H9 (cell line): ENCODE results near the gene SPEN. TPM values are rescaled to one million over a fixed set of nuclear protein-coding genes. Genes with fewer than 3 reads are reported as not detected.

ENCODE experiments used
- DNase-seq: peaks from one replicate; pipeline ENCODE4 v3.0.0-alpha.2; 2017
- H2AFZ ChIP-seq: one replicate; pipeline ENCODE4 v1.6.1; 2013; ENCODE audit warnings: mild to moderate bottlenecking, low read length, control low read depth, moderate library complexity
- H2AK5ac ChIP-seq: 2 replicates; pipeline ENCODE4 v1.6.1; 2013; ENCODE audit warnings: low read length, control low read depth, mixed read lengths; ENCODE audit not compliant: insufficient read length
- H2BK120ac ChIP-seq: one replicate; pipeline ENCODE4 v1.6.1; 2013; ENCODE audit warnings: low read depth, mild to moderate bottlenecking, low read length, control low read depth, inconsistent platforms; ENCODE audit not compliant: poor library complexity, severe bottlenecking
- H2BK12ac ChIP-seq: 2 replicates; pipeline ENCODE4 v1.6.1; 2013; ENCODE audit warnings: low read length, control low read depth, mixed read lengths, low read depth; ENCODE audit not compliant: insufficient read length
- H2BK15ac ChIP-seq: 2 replicates; pipeline ENCODE4 v1.6.1; 2013; ENCODE audit warnings: low read depth, low read length, control low read depth
- H2BK20ac ChIP-seq: one replicate; pipeline ENCODE4 v1.6.1; 2013; ENCODE audit warnings: low read depth, mild to moderate bottlenecking, low read length, control low read depth, inconsistent platforms; ENCODE audit not compliant: poor library complexity, severe bottlenecking
- H2BK5ac ChIP-seq: 2 replicates; pipeline ENCODE4 v1.6.1; 2013; ENCODE audit warnings: low read length, control low read depth, mixed read lengths; ENCODE audit not compliant: insufficient read length
- H3K14ac ChIP-seq: 2 replicates; pipeline ENCODE4 v1.6.1; 2013; ENCODE audit warnings: low read length, control low read depth; ENCODE audit not compliant: insufficient read depth
- H3K18ac ChIP-seq: 2 replicates; pipeline ENCODE4 v1.6.1; 2013; ENCODE audit warnings: low read depth, mild to moderate bottlenecking, mixed read lengths, low read length, control low read depth; ENCODE audit not compliant: insufficient read length
- H3K23ac ChIP-seq: 2 replicates; pipeline ENCODE4 v1.6.1; 2013; ENCODE audit warnings: low read length, control low read depth, mixed read lengths, low read depth; ENCODE audit not compliant: insufficient read length
- H3K23me2 ChIP-seq: 2 replicates; pipeline ENCODE4 v1.6.1; 2013; ENCODE audit warnings: low read depth, mild to moderate bottlenecking, mixed read lengths, low read length, control low read depth; ENCODE audit not compliant: insufficient read length, poor library complexity, severe bottlenecking
- H3K27ac ChIP-seq: 2 replicates; pipeline ENCODE4 v1.5.1; 2013; ENCODE audit warnings: low read length, control low read depth, mixed read lengths, low read depth; ENCODE audit not compliant: insufficient read length
- H3K27me3 ChIP-seq: 2 replicates; pipeline ENCODE4 v1.6.1; 2013; ENCODE audit warnings: low read length, control low read depth, inconsistent platforms; ENCODE audit not compliant: insufficient read depth
- H3K4ac ChIP-seq: 2 replicates; pipeline ENCODE4 v1.6.1; 2013; ENCODE audit warnings: low read depth, mild to moderate bottlenecking, control low read depth, inconsistent platforms, low read length, moderate library complexity
- H3K4me1 ChIP-seq: 2 replicates; pipeline ENCODE4 v1.6.1; 2013; ENCODE audit warnings: low read length, control low read depth, inconsistent platforms; ENCODE audit not compliant: insufficient read depth
- H3K4me2 ChIP-seq: 2 replicates; pipeline ENCODE4 v1.6.1; 2013; ENCODE audit warnings: low read length, control low read depth, mixed read lengths; ENCODE audit not compliant: insufficient read length, insufficient read depth
- H3K56ac ChIP-seq: 2 replicates; pipeline ENCODE4 v1.6.1; 2013; ENCODE audit warnings: low read depth, mild to moderate bottlenecking, mixed read lengths, low read length, control low read depth; ENCODE audit not compliant: insufficient read length
- H3K79me1 ChIP-seq: 2 replicates; pipeline ENCODE4 v1.6.1; 2013; ENCODE audit warnings: low read depth, mild to moderate bottlenecking, moderate library complexity, low read length, control low read depth, inconsistent platforms; ENCODE audit not compliant: insufficient read depth, poor library complexity, severe bottlenecking
- H3K79me2 ChIP-seq: 2 replicates; pipeline ENCODE4 v1.6.1; 2013; ENCODE audit warnings: low read length, control low read depth, inconsistent platforms; ENCODE audit not compliant: insufficient read depth
- H3K9ac ChIP-seq: 2 replicates; pipeline ENCODE4 v1.6.1; 2013; ENCODE audit warnings: low read length, control low read depth, mixed read lengths; ENCODE audit not compliant: insufficient read length; ENCODE audit errors: extremely low read depth
- H3K9me3 ChIP-seq: one replicate; pipeline ENCODE4 v1.6.1; 2013; ENCODE audit warnings: low read depth, low read length, inconsistent platforms; ENCODE audit not compliant: control insufficient read depth
- H3T11ph ChIP-seq: one replicate; pipeline ENCODE4 v1.6.1; 2013; ENCODE audit warnings: mild to moderate bottlenecking, low read length, control low read depth, inconsistent platforms
- H4K20me1 ChIP-seq: one replicate; pipeline ENCODE4 v1.6.1; 2013; ENCODE audit not compliant: control insufficient read depth, insufficient read length, insufficient read depth
- H4K5ac ChIP-seq: 2 replicates; pipeline ENCODE4 v1.6.1; 2013; ENCODE audit warnings: low read depth, mild to moderate bottlenecking, mixed read lengths, low read length, control low read depth; ENCODE audit not compliant: insufficient read length
- H4K8ac ChIP-seq: replicated peaks from 2 replicates; pipeline ENCODE4 v1.6.1; 2013; ENCODE audit warnings: low read length, control low read depth, mixed read lengths, low read depth; ENCODE audit not compliant: insufficient read length
- H4K91ac ChIP-seq: 2 replicates; pipeline ENCODE4 v1.6.1; 2013; ENCODE audit warnings: low read depth, mild to moderate bottlenecking, moderate library complexity, mixed read lengths, low read length, control low read depth; ENCODE audit not compliant: insufficient read length
- H3K27ac Mint-ChIP-seq, 3 experiments: 2 replicates in 2 of 3; 3 replicates in 1 of 3; pipeline ENCODE4 v1.8.0; 2020 to 2021; ENCODE audit warnings: mixed read lengths in 3 of 3, mild to moderate bottlenecking in 1 of 3, moderate library complexity in 1 of 3
- H3K27me3 Mint-ChIP-seq: 2 replicates; pipeline ENCODE4 v1.8.0; 2021; ENCODE audit warnings: low read depth, mild to moderate bottlenecking, moderate library complexity, mixed read lengths
- H3K36me3 Mint-ChIP-seq, 3 experiments: 2 replicates in 2 of 3; 3 replicates in 1 of 3; pipeline ENCODE4 v1.8.0; 2020 to 2021; ENCODE audit warnings: low read depth in 3 of 3, mixed read lengths in 3 of 3; ENCODE audit not compliant: insufficient read depth in 1 of 3
- H3K4me1 Mint-ChIP-seq, 2 experiments: 2 replicates each; pipeline ENCODE4 v1.8.0; 2020; ENCODE audit warnings: mixed read lengths in 2 of 2
- H3K4me3 Mint-ChIP-seq, 2 experiments: 2 replicates in 1 of 2; 3 replicates in 1 of 2; pipeline ENCODE4 v1.8.0; 2020 to 2021; ENCODE audit warnings: mild to moderate bottlenecking in 2 of 2, mixed read lengths in 2 of 2, moderate library complexity in 1 of 2
- H3K9me3 Mint-ChIP-seq, 2 experiments: 2 replicates in 1 of 2; 3 replicates in 1 of 2; pipeline ENCODE4 v1.8.0; 2020; ENCODE audit warnings: mild to moderate bottlenecking in 2 of 2, mixed read lengths in 2 of 2, moderate library complexity in 1 of 2
- WGBS: extraction: QIAGEN DNeasy Blood & Tissue Kit; methylation state at CpG from one replicate; pipeline ENCODE4 v1.1.7; 2013; ENCODE audit warnings: missing lambda C conversion rate, low lambda C conversion rate, mixed read lengths; ENCODE audit not compliant: insufficient read length; ENCODE audit errors: extremely low coverage; 5-methylcytosine and 5-hydroxymethylcytosine counted together
- total RNA-seq: library from RNA; stranded (reverse); gene quantifications from 2 replicates; pipeline ENCODE4 v1.2.1, GENCODE V29; 2021
- TF ChIP-seq, protein P1 (sequence below): fragments of 200-600 bp; sonication (generic); conservative IDR thresholded peaks from 3 replicates; pipeline ENCODE4 v1.8.0; 2021; ENCODE audit warnings: antibody characterized with exemption, mild to moderate bottlenecking

The SPEN gene
- total RNA-seq, 1 experiment from 2014 or later: 59.6 TPM

DNA sequence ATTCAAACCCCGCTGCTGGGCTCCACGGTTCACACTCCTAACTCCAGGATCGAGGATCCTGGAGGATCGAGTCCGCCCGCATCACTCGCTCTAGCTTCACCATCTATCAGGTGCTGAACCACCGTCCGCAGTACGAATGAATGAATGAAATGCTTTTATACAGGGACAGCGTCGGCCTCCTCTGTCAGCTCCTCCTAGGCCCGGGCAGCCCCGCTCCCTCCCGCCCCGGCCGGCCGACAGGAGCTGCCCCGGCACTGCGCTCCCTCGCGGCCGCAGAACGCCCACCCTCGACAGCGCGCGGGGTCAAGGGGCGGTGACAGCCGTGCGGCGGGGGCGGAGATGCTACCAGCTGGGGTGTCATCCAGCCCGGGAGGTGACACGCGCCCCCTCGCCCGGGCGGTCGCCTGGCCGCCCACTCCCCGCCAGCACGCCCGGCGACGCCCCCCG lies 127.9 kb downstream of the SPEN start:
- Histone ChIP-seq H3K79me1 (no peaks in the 10 kb centered on the region), H3K23ac (no peak overlapping the region), H4K8ac (no peak overlapping the region), H2BK20ac (no peak overlapping the region), H2AK5ac (no peak overlapping the region), H4K91ac (no peak overlapping the region), H4K20me1 (no peaks in the 10 kb centered on the region), H2BK12ac (no peak overlapping the region), H3K4me1 (no peaks in the 10 kb centered on the region), H3T11ph (no peak overlapping the region), H2AFZ (no peak overlapping the region), H3K18ac (no peak overlapping the region), H2BK120ac (no peak overlapping the region), H3K14ac (no peak overlapping the region), H3K9me3 (no peaks in the 10 kb centered on the region), H3K27me3 (no peaks in the 10 kb centered on the region), H3K9ac (peak overlapping the region; percentile 28), H3K79me2 (no peaks in the 10 kb centered on the region), H2BK15ac (no peak overlapping the region), H3K27ac (no peak overlapping the region), H3K4ac (no peak overlapping the region), H3K56ac (no peak overlapping the region), H4K5ac (no peak overlapping the region), H2BK5ac (no peak overlapping the region), H3K23me2 (no peaks in the 10 kb centered on the region), H3K4me2 (peak overlapping the region; percentile 58)
- TF ChIP-seq, protein P1, sequence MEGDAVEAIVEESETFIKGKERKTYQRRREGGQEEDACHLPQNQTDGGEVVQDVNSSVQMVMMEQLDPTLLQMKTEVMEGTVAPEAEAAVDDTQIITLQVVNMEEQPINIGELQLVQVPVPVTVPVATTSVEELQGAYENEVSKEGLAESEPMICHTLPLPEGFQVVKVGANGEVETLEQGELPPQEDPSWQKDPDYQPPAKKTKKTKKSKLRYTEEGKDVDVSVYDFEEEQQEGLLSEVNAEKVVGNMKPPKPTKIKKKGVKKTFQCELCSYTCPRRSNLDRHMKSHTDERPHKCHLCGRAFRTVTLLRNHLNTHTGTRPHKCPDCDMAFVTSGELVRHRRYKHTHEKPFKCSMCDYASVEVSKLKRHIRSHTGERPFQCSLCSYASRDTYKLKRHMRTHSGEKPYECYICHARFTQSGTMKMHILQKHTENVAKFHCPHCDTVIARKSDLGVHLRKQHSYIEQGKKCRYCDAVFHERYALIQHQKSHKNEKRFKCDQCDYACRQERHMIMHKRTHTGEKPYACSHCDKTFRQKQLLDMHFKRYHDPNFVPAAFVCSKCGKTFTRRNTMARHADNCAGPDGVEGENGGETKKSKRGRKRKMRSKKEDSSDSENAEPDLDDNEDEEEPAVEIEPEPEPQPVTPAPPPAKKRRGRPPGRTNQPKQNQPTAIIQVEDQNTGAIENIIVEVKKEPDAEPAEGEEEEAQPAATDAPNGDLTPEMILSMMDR: peak; percentile 50
- peak overlapping the region; percentile 86 to 93 for H3K4me3 Mint-ChIP-seq
- H3K36me3 Mint-ChIP-seq: peaks cover 9 to 20% (median 11%) of the 10 kb centered on the region in 3 experiments
- no CpG with 5 or more reads among the region's 47 CpGs for WGBS
- peaks cover 11 to 14% of the 10 kb centered on the region in 2 experiments for H3K4me1 Mint-ChIP-seq
- H3K27ac Mint-ChIP-seq: peak overlapping the region in 1 of 3 experiments; percentile 27; a peak in 1 of 7 replicates
- peak; percentile 74 for DNase-seq
- H3K27me3 Mint-ChIP-seq: peaks cover 3% of the 10 kb centered on the region; the same call in 1 of the 2 replicates
- H3K9me3 Mint-ChIP-seq: peaks cover 0 to under 1% of the 10 kb centered on the region in 2 experiments; a peak in 1 of 5 replicates
